BE2C (cell line): ENCODE data around the gene SIGLEC1. TPM values are rescaled to one million over a fixed set of nuclear protein-coding genes. Genes with fewer than 3 reads are reported as not detected.

ENCODE experiments used
- DNase-seq: peaks from one replicate; pipeline ENCODE4 v3.0.0-alpha.2; 2020
- H3K27me3 ChIP-seq: fragments of 250-450 bp; sonication (Bioruptor Pico); 2 replicates; pipeline ENCODE4 v1.5.1; 2020; ENCODE audit warnings: mild to moderate bottlenecking
- H3K36me3 ChIP-seq: fragments of 250-450 bp; sonication (Bioruptor Pico); 2 replicates; pipeline ENCODE4 v1.5.1; 2020; ENCODE audit warnings: mild to moderate bottlenecking
- H3K4me1 ChIP-seq: fragments of 250-450 bp; sonication (Bioruptor Pico); 2 replicates; pipeline ENCODE4 v1.5.1; 2020
- H3K4me3 ChIP-seq: 2 replicates; pipeline ENCODE4 v1.5.1; 2011; ENCODE audit warnings: low read depth, low read length
- H3K9me3 ChIP-seq: fragments of 250-450 bp; sonication (Bioruptor Pico); 2 replicates; pipeline ENCODE4 v1.5.1; 2020
- CTCF ChIP-seq: IDR thresholded peaks from 2 replicates; pipeline ENCODE4 v1.5.1; 2012; ENCODE audit warnings: mild to moderate bottlenecking, low read depth, low read length
- polyA plus RNA-seq: library from polyadenylated mRNA; unstranded; fragments of >200 nt; gene quantifications from one replicate; pipeline ENCODE4 v1.2.1, GENCODE V29; 2012; ENCODE audit warnings: low read depth, missing spikeins; ENCODE audit not compliant: insufficient read length, insufficient read depth

SIGLEC1 gene
- polyA plus RNA-seq, result not detected

- Histone ChIP-seq H3K4me1 (no peaks in the 10 kb centered on the region), H3K4me3 (no peak within 1 kb of the TSS), H3K9me3 (no peaks in the 10 kb centered on the region), H3K36me3 (no peaks in the 10 kb centered on the region), H3K27me3 (no peaks in the 10 kb centered on the region)
- no peak for TF ChIP-seq CTCF
- no peak for DNase-seq
Observed at GRCh38 chr20:3712279-3712873, at the start of gene SIGLEC1. TSS of gene SIGLEC1 (minus strand) at chr20:3712600. CDS start at chr20:3707128, 5,472 bp downstream.

- H3K27me3 ChIP-seq, result no peaks in the 10 kb centered on the region
- no peaks in the 10 kb centered on the region for H3K9me3 ChIP-seq
- no peak for TF ChIP-seq CTCF
- no peak overlapping the region for H3K4me3 ChIP-seq
- H3K4me1 ChIP-seq, result peaks cover under 1% of the 10 kb centered on the region; the same call in 1 of the 2 replicates
- peaks cover 26% of the 10 kb centered on the region for H3K36me3 ChIP-seq
- no peak for DNase-seq
Observed at GRCh38 chr20:3760655-3761348, 48.4 kb upstream of the SIGLEC1 start.

- Histone ChIP-seq H3K4me1 (no peaks in the 10 kb centered on the region), H3K4me3 (no peak overlapping the region), H3K9me3 (no peaks in the 10 kb centered on the region), H3K36me3 (peaks cover 30% of the 10 kb centered on the region), H3K27me3 (no peaks in the 10 kb centered on the region)
- no peak for DNase-seq
- TF ChIP-seq CTCF, result no peak
Observed at GRCh38 chr20:3759884-3760283, 47.5 kb upstream of the SIGLEC1 start.

GRCh38 chr20:3759316-3759823 lies 47.0 kb upstream of the SIGLEC1 start:
- Histone ChIP-seq H3K4me3 (no peak overlapping the region), H3K27me3 (no peaks in the 10 kb centered on the region), H3K36me3 (peaks cover 30% of the 10 kb centered on the region), H3K9me3 (no peaks in the 10 kb centered on the region), H3K4me1 (no peaks in the 10 kb centered on the region)
- no peak for TF ChIP-seq CTCF
- no peak for DNase-seq

- Histone ChIP-seq H3K36me3 (peaks cover 30% of the 10 kb centered on the region), H3K27me3 (no peaks in the 10 kb centered on the region), H3K4me3 (no peak overlapping the region), H3K9me3 (no peaks in the 10 kb centered on the region), H3K4me1 (no peaks in the 10 kb centered on the region)
- no peak for TF ChIP-seq CTCF
- no peak for DNase-seq
Observed at GRCh38 chr20:3758566-3758965, 46.2 kb upstream of the SIGLEC1 start.

GRCh38 chr20:3757268-3757667 lies 44.9 kb upstream of the SIGLEC1 start:
- Histone ChIP-seq H3K4me3 (no peak overlapping the region), H3K4me1 (peaks cover 6% of the 10 kb centered on the region; the same call in 1 of the 2 replicates), H3K36me3 (peaks cover 30% of the 10 kb centered on the region)

More at GRCh38 chr20:3757268-3757667, 44.9 kb upstream of the SIGLEC1 start:
- no peak for DNase-seq
- TF ChIP-seq CTCF, result no peak
- H3K9me3 ChIP-seq, result no peaks in the 10 kb centered on the region
- no peaks in the 10 kb centered on the region for H3K27me3 ChIP-seq
